HG03457 (cell line): ENCODE results near the gene HIC2.
A peak's percentile ranks its signal among the peaks of the same experiment; 100 is the strongest.
"Not testable (repeated sequence)": the region's sequence is repeated elsewhere in the genome, so short reads cannot be mapped to it uniquely, and the experiment has no call there.

Experiments
- ATAC-seq: cut with Tn5 transposase; IDR thresholded peaks from one replicate; pipeline ENCODE4 v1.9.1; 2021; ENCODE audit warnings: moderate number of reproducible peaks; ENCODE audit not compliant: unreplicated experiment

The HIC2 gene, protein sequence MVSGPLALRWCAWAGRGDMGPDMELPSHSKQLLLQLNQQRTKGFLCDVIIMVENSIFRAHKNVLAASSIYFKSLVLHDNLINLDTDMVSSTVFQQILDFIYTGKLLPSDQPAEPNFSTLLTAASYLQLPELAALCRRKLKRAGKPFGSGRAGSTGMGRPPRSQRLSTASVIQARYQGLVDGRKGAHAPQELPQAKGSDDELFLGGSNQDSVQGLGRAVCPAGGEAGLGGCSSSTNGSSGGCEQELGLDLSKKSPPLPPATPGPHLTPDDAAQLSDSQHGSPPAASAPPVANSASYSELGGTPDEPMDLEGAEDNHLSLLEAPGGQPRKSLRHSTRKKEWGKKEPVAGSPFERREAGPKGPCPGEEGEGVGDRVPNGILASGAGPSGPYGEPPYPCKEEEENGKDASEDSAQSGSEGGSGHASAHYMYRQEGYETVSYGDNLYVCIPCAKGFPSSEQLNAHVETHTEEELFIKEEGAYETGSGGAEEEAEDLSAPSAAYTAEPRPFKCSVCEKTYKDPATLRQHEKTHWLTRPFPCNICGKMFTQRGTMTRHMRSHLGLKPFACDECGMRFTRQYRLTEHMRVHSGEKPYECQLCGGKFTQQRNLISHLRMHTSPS

GRCh38 chr22:21417227-21417746, at the start of gene HIC2:
HIC2 (plus strand) TSS chr22:21417371; CDS start chr22:21442832, 25,461 bp downstream.
- not testable (repeated sequence) for ATAC-seq

DNA sequence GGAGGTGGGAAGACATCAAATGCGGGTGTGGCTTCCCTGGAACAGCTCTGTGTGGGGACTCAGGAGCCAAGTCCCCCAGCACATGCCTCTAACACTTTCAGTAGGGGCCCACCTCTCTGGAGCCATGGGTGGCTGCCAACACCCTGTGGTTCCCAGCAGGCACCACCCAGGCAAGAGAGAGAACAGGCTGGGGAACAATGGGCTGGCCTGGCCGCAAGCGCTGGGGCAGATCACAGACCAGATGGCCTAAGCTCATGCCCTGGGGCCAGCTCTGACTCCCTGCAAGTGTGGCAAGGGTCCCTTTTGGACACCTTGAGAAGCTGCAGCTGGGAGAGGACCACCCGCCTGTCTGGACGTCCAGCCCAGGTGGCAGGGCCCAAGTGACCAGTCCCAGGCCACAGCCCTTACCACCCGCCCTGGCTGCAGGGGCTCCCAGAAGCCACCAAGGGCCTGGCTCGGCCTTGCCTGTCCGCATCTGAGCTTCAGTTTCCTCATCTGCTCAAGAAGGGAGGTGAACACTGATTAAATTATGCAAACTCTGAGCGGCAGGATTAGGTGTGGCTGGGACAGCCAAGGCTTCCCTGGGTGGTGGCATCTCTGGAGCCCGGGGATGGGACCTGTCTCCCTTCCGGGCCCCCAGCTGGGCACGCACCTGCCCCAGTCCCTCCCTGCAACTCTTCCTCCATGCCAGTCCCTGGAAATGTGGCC, 48.4 kb upstream of the HIC2 start:
- ATAC-seq, result not testable (repeated sequence)

- ATAC-seq, result not testable (repeated sequence)
These were observed 41.3 kb upstream of the HIC2 start for GRCh38 chr22:21375880-21376279.

DNA sequence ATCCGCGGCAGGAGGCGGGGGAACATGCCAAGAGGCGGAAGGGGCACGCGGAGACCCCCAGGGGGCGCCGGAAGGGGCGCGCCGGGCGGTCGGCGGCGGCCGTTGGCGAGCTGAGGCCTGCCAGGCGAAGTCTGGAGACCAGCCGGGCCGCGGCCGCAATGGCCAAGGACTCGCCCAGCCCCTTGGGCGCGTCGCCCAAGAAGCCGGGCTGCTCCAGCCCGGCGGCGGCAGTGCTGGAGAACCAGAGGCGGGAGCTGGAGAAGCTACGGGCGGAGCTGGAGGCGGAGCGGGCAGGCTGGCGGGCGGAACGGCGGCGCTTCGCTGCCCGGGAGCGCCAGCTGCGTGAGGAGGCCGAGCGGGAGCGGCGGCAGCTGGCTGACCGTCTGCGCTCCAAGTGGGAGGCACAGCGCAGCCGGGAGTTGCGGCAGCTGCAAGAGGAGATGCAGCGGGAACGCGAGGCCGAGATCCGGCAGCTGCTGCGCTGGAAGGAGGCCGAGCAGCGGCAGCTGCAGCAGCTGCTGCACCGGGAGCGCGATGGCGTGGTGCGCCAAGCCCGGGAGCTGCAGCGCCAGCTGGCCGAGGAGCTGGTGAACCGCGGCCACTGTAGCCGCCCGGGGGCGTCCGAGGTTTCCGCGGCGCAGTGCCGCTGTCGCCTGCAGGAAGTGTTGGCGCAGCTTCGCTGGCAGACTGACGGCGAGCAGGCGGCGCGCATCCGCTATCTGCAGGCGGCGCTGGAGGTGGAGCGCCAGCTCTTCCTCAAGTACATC, 33.3 kb upstream of the HIC2 start, which contains the start of gene RIMBP3B:
RIMBP3B (plus strand) TSS at position 51 of the 767 bp plus-strand sequence; CDS start at position 159, 108 bp downstream.
- ATAC-seq, result peak; percentile 62

DNA sequence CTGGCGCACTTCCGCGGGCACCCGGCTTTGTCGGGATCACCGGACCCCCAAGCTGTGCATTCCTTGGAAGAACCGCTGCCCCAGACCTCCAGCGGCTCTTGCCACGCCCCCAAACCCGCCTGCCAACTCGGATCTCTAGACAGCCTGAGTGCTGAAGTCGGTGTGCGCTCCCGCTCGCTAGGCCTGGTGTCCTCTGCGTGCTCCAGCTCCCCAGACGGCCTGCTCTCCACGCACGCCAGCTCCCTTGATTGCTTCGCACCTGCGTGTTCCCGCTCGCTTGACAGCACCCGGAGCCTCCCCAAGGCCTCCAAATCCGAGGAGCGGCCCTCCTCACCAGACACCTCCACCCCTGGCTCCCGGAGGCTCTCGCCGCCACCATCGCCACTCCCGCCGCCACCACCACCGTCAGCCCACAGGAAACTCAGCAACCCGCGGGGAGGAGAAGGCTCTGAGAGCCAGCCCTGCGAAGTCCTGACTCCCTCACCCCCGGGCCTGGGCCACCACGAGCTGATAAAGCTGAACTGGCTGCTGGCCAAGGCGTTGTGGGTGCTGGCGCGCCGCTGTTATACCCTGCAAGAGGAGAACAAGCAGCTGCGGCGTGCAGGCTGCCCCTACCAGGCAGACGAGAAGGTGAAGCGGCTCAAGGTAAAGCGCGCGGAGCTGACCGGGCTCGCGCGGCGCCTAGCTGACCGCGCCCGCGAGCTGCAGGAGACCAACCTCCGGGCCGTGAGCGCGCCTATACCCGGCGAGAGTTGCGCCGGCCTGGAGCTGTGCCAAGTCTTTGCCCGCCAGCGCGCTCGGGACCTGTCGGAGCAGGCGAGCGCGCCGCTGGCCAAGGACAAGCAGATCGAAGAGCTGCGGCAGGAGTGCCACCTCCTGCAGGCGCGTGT, 32.5 kb upstream of the HIC2 start:
- peak; percentile 19 for ATAC-seq

DNA sequence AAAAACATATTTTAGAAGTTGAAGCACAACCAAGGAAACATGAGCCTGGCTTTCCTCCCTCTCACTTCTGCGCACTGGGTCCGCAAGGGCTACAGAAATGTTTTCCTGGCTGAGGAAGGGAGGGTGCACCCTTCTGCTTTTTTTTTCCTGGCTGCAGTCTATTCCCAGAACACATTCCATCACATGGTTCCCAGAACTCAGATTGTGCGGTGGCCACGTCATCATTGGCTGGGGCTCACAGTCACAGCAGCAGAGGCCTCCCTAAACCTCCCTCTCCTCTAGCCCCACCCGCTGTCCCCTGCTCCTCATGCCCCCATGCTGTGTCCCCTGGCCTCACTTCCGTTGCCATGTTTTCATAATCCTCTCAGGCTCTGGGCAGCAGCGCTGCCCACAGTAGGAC, 27.7 kb upstream of the HIC2 start:
- not testable (repeated sequence) for ATAC-seq

DNA sequence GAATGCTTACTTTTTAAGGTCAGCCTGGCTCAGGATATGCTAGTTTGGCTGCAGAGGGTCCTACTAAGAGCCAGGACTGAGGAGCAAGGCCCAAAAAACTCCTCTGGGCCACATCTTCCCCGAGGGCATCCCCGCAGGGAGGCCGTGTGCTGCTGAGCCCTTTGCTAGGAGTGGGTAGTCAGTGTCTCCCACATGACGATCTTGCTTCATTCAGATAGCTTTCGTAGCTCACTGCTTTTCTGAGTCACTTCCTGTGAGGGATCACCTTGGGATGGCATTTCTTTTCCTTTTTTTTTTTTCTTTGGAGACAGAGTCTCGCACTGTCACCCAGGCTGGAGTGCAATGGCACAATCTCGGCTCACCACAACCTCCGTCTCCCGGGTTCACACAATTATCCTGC, 27.2 kb upstream of the HIC2 start:
- ATAC-seq, result not testable (repeated sequence)

DNA sequence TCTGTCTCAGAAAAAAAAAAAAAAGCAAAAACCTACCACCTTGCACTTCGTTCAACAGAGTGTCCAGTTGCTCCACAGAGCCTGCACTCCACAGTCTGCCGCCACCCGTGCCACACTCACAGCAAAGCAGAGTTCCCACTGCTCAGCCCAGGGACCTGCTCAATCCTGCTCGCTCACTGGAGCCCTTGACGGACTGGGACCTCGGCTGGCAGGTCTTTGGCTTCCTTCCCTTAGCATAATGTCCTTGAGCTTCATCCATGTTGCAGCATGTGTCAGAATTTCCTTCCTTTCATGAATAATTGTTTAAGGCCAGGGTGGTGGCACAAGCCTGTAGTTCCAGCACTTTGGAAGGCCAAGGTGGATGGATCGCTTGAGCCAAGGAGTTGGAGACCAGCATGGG, 22.6 kb upstream of the HIC2 start:
- not testable (repeated sequence) for ATAC-seq

- ATAC-seq, result not testable (repeated sequence)
These were observed 15.8 kb upstream of the HIC2 start for GRCh38 chr22:21401197-21401969.

GRCh38 chr22:21402763-21403314, 14.3 kb upstream of the HIC2 start:
- ATAC-seq, result not testable (repeated sequence)

- ATAC-seq, result not testable (repeated sequence)
These were observed 10.0 kb upstream of the HIC2 start for GRCh38 chr22:21407139-21407538.

DNA sequence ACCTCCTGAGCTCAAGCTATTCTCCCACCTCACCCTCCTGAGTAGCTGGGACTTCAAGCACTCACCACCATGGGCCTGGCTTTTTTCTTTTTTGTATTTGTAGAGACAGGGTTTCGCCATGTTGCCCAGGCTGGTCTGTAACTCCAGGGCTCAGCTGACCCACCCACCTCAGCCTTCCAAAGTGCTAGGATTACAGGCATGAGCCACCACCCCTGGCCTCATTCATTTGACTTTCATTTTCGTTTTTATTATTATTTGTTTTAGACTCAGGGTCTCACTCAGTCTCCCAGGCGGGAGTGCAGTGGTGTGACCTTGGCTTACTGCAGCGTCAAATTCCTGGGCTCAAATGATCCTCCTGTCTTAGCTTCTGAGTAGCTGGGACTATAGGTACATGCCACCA, 9.4 kb upstream of the HIC2 start:
- ATAC-seq, result not testable (repeated sequence)

DNA sequence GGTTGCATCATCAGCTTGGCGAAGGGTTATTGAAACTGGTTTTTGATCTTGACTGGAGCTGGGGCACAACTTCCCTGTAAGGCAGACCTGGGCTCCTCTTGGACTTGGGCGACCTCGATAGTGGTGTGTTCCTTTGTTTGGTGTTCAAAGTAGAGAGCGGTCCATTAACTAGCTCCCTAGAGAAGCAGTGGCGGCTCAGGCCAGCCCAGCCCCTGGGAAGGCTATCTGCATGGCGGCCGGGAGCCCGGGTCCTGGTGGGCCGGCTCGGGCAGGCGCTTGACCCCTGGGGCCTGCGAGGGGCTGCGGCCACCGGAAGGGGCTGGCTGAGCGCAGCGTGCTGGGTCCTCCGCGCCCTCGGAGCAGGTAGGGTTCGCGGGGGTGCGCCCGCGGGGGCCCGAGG, 796 bp upstream of the HIC2 start:
- not testable (repeated sequence) for ATAC-seq

- ATAC-seq, result not testable (repeated sequence)
These were observed 682 bp downstream of the HIC2 start for GRCh38 chr22:21417853-21418252.

DNA sequence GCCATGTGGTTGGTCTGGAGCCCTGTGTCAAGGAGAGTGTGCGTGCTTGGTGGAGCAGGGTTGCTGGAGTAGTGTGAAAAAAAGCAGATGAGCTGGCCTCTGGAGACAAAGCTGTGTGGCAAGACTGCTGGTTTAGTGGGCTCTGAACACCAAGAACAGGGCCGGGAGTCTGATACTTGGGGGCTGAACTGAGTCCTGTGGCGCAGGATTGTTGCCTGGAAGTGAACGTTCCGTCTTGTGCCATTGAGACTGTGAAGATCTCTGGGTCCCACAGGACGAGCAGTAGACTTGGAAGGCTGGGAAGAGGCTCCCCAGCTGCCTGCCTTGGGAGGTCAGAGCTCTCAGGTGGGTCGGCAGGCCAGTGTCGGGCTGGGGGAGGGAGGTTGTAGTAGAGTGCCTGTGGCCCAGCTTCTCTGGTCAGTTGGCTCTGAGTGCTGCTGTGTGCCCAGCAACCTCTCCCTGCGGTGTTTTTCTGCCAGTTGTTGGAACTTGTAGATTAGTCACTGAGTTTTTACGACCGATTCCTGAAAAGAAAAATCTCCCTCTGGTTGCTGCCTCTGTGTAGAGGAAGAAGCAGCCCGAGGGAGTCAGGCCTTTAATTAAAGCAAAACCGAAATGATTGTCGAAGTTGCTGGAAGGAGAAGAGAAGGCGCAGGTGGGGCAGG, 1.9 kb downstream of the HIC2 start:
- not testable (repeated sequence) for ATAC-seq

- not testable (repeated sequence) for ATAC-seq
These were observed 3.1 kb downstream of the HIC2 start for GRCh38 chr22:21420180-21420763.

GRCh38 chr22:21424084-21424709, 7.0 kb downstream of the HIC2 start:
- not testable (repeated sequence) for ATAC-seq
